ENCODE data around the gene ATL1. TPM values are rescaled to one million over a fixed set of nuclear protein-coding genes. Genes with fewer than 3 reads are reported as not detected.
A peak's percentile ranks its signal among the peaks of the same experiment; 100 is the strongest.

The ATL1 gene
- total and polyA plus RNA-seq, 7 donors = 3.2 to 22.5 (median 9.1) TPM

DNA sequence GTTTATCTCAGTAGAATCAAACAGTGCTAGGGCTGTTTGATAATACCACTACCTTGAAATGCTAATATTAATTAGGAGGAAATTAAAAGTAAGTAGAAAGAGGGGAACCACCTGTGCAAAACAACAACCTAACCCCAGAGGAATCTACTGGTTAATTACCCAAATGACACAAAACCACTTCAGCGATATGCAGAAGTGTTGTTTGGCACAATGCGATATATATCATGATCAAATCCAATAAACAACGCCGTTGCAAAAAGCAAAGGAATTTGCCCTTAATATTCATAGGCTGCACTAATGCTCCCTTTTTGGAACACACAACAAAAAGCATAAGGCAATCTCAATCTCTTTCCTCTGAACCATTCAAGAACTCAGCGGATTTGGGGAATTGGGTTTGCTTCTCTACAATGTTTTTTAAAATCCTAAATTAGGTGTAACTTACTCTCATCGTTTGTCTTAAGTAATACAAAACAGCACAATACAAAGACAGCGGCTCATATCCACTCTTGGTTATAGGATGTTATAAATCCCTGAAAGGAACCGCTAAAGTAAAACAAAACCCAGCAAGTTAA is 29.1 kb upstream of the ATL1 start:
- DNase-seq = no peak
- H3K27ac ChIP-seq = peak overlapping the region; percentile 96 to 98 (median 98)
- no peaks in the 10 kb centered on the region for H3K9me3 ChIP-seq
- no peaks in the 10 kb centered on the region for H3K27me3 ChIP-seq
- H3K36me3 ChIP-seq = no peaks in the 10 kb centered on the region
- H3K4me1 ChIP-seq = peaks cover 0 to 56% (median 39%) of the 10 kb centered on the region in 4 donors
- no peak for TF ChIP-seq EP300 (IDR thresholded peaks at IDR 0.05)
- TF ChIP-seq POLR2A (IDR thresholded peaks at IDR 0.05) = no peak
- TF ChIP-seq CTCF (IDR thresholded peaks at IDR 0.05) = no peak
- TF ChIP-seq POLR2AphosphoS5 (IDR thresholded peaks at IDR 0.05) = no peak
- 11 to 42% methylated on average over 8 of the region's 8 CpGs for WGBS, 2 donors
- peak overlapping the region; percentile 62 to 98 (median 89) for H3K4me3 ChIP-seq
- intact Hi-C loops (cut with DNase I) = loop anchor here (5.0 to 10.0 kb wide), 3 partner anchors 299 to 676 kb away; partner anchors contain the start of genes NEMF, SOS2 and VCPKMT

DNA sequence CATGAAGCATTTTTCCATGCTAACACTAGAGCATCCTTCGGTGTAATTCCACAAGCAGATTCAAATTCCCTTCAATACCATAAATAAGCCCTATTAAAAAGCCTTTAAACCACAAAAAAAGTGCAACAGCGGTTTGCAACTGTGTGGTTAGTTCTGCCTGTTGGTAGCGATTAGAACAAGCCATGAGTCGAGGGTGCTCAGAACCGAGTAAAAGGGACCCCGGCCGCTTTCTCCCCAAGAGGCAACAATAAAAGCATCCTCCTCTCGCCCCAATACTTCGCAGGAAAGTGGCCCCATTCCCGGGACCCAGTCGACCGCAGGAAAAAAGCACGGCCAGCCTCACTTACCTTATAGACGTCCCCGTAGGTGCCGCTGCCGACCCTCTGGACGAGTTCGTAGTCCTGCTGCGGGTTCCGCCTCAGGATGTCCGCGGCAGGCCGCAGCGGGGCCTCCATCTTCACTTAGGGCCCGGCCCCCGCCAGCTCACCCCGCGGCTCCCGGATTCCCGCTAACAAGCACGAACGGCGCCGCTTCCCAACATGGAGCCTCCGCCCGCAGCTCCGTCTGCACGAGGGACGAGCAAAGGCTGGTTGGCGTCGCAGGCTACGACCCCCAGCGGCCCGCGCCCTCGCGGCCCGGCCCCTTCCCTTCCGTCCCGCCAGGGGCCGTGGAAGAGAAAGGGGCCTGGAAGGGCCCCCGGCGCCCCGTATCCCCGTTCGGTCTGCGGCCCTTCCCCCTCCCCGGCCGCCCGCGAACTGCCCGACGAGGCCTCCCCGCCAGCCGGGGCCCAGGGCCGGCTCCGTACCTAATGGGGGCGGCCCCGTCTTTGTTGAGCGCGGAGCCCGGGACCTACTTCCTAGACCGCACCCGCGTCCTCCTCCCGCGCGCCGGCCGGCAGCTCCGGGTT is 28.1 kb upstream of the ATL1 start:
- H3K4me1 ChIP-seq = peaks cover 0 to 49% (median 32%) of the 10 kb centered on the region in 4 donors
- WGBS, 2 donors = 0 to 1% methylated on average over 82 of the region's 82 CpGs
- DNase-seq = peak; percentile 81

DNA sequence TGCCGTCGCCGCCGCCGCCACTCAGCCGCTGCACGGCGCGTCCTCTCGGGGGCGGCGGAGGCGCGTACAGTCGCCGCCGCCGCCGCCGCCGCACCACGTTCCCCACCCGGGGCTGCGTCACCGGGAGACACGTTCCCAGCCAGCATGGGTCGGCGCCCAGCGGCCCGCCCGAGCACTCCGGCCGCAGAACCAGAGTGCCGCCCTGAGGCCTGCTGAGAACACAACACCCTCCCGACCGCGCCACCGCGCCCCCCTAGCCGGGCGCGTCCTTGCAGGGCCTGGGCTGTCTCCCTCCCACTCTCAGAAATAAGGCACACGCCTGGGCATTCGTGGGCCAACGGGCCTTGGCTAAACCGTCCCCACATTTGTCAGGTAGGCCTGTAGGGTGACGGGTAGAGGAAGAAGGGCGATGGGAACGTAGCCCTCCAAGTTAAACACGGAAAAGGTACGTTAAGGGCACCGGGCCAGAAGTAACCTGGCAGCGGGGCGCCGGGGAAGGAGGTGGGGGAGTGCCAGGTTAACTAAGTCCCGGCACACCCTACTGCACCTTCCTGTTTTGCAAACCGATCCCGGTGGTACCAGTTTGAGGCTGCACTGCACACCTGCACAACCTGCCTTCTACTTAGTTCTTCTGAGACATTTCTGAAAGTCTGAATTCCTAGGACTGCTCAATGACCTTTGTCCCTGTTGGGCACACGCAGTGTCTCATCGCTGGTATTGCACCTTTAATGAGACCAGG is 27.3 kb upstream of the ATL1 start, which contains the start of gene MAP4K5:
MAP4K5 (minus strand) TSS at position 68 of the 739 bp plus-strand sequence. CDS start 520 bp downstream, outside the sequence.
- Histone ChIP-seq H3K4me1 (peaks cover 0 to 46% (median 31%) of the 10 kb centered on the region in 4 donors), H3K4me3 (peak within 1 kb of the TSS; percentile 62 to 98 (median 89)), H3K27ac (peak within 1 kb of the TSS; percentile 96 to 98 (median 98)), H3K27me3 (no peaks in the 10 kb centered on the region), H3K9me3 (no peaks in the 10 kb centered on the region), H3K36me3 (no peaks in the 10 kb centered on the region)
- TF ChIP-seq CTCF (IDR thresholded peaks at IDR 0.05) (peak; percentile 89 to 94 (median 90)), POLR2A (IDR thresholded peaks at IDR 0.05) (peak in 1 of 2 donors; percentile 4), POLR2AphosphoS5 (IDR thresholded peaks at IDR 0.05) (peak in 3 of 4 donors; percentile 46 to 76 (median 65)), EP300 (IDR thresholded peaks at IDR 0.05) (no peak)
- 1% methylated on average over 60 of the region's 60 CpGs for WGBS, 2 donors
- DNase-seq = peak; percentile 96
- intact Hi-C loops (cut with DNase I) = loop anchor here (1.0 to 10.0 kb wide), 6 partner anchors 130 to 678 kb away; partner anchors contain the start of genes NEMF, SOS2 and VCPKMT

More for the DNA sequence above, 28.1 kb upstream of the ATL1 start:
- H3K36me3 ChIP-seq = no peaks in the 10 kb centered on the region
- no peaks in the 10 kb centered on the region for H3K9me3 ChIP-seq
- H3K4me3 ChIP-seq = peak overlapping the region; percentile 62 to 98 (median 89)
- H3K27me3 ChIP-seq = no peaks in the 10 kb centered on the region
- no peak for TF ChIP-seq EP300 (IDR thresholded peaks at IDR 0.05)
- intact Hi-C loops (cut with DNase I) = loop anchor here (1.0 to 10.0 kb wide), 6 partner anchors 129 to 677 kb away; partner anchors contain the start of genes NEMF, SOS2 and VCPKMT
- peak overlapping the region; percentile 96 to 98 (median 98) for H3K27ac ChIP-seq

- Histone ChIP-seq H3K4me3 (peak overlapping the region; percentile 4 to 97 (median 72)), H3K9me3 (no peaks in the 10 kb centered on the region), H3K36me3 (no peaks in the 10 kb centered on the region), H3K27me3 (no peaks in the 10 kb centered on the region), H3K27ac (peak overlapping the region; percentile 96 to 98 (median 98)), H3K4me1 (peaks cover 0 to 41% (median 28%) of the 10 kb centered on the region in 4 donors)
- 5 to 17% methylated on average over 5 of the region's 5 CpGs for WGBS, 2 donors
- no peak for DNase-seq
- intact Hi-C loops (cut with DNase I) = loop anchor here (2.0 to 10.0 kb wide), 5 partner anchors 130 to 678 kb away; partner anchors contain the start of genes NEMF, SOS2 and VCPKMT
- TF ChIP-seq EP300 (IDR thresholded peaks at IDR 0.05) (no peak), POLR2AphosphoS5 (IDR thresholded peaks at IDR 0.05) (no peak), POLR2A (IDR thresholded peaks at IDR 0.05) (no peak), CTCF (IDR thresholded peaks at IDR 0.05) (no peak)
These were observed 26.7 kb upstream of the ATL1 start for GRCh38 chr14:50533241-50533705.

Measured in sigmoid colon (tissue), 7 donors.